Endothelial cell (in vitro differentiated cells): Measurements from ENCODE around the gene KRTAP12-3. TPM values are rescaled to one million over a fixed set of nuclear protein-coding genes. Genes with fewer than 3 reads are reported as not detected.

Source experiments
- DNase-seq: peaks from one replicate; pipeline ENCODE4 v3.0.0; 2021; ENCODE audit warnings: low spot score
- H3K27ac Mint-ChIP-seq: one replicate; pipeline ENCODE4 v1.8.0; 2021; ENCODE audit warnings: mixed read lengths, inconsistent platforms; ENCODE audit not compliant: unreplicated experiment
- H3K27me3 Mint-ChIP-seq: one replicate; pipeline ENCODE4 v1.8.0; 2021; ENCODE audit warnings: mild to moderate bottlenecking, moderate library complexity, mixed read lengths, inconsistent platforms; ENCODE audit not compliant: unreplicated experiment
- H3K36me3 Mint-ChIP-seq: one replicate; pipeline ENCODE4 v1.8.0; 2021; ENCODE audit warnings: mild to moderate bottlenecking, low read depth, mixed read lengths, inconsistent platforms; ENCODE audit not compliant: unreplicated experiment
- H3K4me1 Mint-ChIP-seq: one replicate; pipeline ENCODE4 v1.8.0; 2021; ENCODE audit warnings: mild to moderate bottlenecking, mixed read lengths, inconsistent platforms; ENCODE audit not compliant: unreplicated experiment
- H3K4me3 Mint-ChIP-seq: one replicate; pipeline ENCODE4 v1.8.0; 2021; ENCODE audit warnings: mild to moderate bottlenecking, mixed read lengths, inconsistent platforms; ENCODE audit not compliant: unreplicated experiment
- H3K9me3 Mint-ChIP-seq: one replicate; pipeline ENCODE4 v1.8.0; 2021; ENCODE audit warnings: mixed read lengths, inconsistent platforms; ENCODE audit not compliant: unreplicated experiment
- CTCF ChIP-seq: fragments of 200-600 bp; sonication (generic); IDR thresholded peaks from one replicate; pipeline ENCODE4 v1.5.0; 2021; ENCODE audit warnings: antibody characterized with exemption; ENCODE audit not compliant: unreplicated experiment
- total RNA-seq: library from RNA; stranded (reverse); fragmentation: NEBNext Ultra II Directional; extraction: Animal tissue kit (Norgen Biotek cat#: 25700); gene quantifications from one replicate; pipeline ENCODE4 v1.2.1, GENCODE V29; 2021; ENCODE audit not compliant: unreplicated experiment

Gene KRTAP12-3
- total RNA-seq, 1 donor from 2014 or later: not detected

- H3K27ac Mint-ChIP-seq: no peak overlapping the region
- DNase-seq: no peak
- H3K4me1 Mint-ChIP-seq: peaks cover 7% of the 10 kb centered on the region
- H3K27me3 Mint-ChIP-seq: peaks cover 4% of the 10 kb centered on the region
- H3K9me3 Mint-ChIP-seq: peaks cover 8% of the 10 kb centered on the region
- no peak for TF ChIP-seq CTCF
- peaks cover 13% of the 10 kb centered on the region for H3K36me3 Mint-ChIP-seq
- H3K4me3 Mint-ChIP-seq: no peak overlapping the region
Measured at GRCh38 chr21:44615466-44615865, 42.3 kb upstream of the KRTAP12-3 start.

- no peak overlapping the region for H3K27ac Mint-ChIP-seq
- peaks cover 4% of the 10 kb centered on the region for H3K27me3 Mint-ChIP-seq
- H3K9me3 Mint-ChIP-seq: peaks cover 8% of the 10 kb centered on the region
- no peak for DNase-seq
- no peak overlapping the region for H3K4me3 Mint-ChIP-seq
- no peak for TF ChIP-seq CTCF
- peaks cover 7% of the 10 kb centered on the region for H3K4me1 Mint-ChIP-seq
- peaks cover 10% of the 10 kb centered on the region for H3K36me3 Mint-ChIP-seq
Measured at GRCh38 chr21:44615911-44616590, 41.7 kb upstream of the KRTAP12-3 start.

GRCh38 chr21:44616591-44616926 is 41.2 kb upstream of the KRTAP12-3 start:
- no peak for DNase-seq
- Mint-ChIP-seq H3K27ac (no peak overlapping the region), H3K36me3 (peaks cover 7% of the 10 kb centered on the region)

GRCh38 chr21:44617071-44617501 is 40.6 kb upstream of the KRTAP12-3 start:
- peaks cover 7% of the 10 kb centered on the region for H3K4me1 Mint-ChIP-seq
- H3K9me3 Mint-ChIP-seq: peaks cover 4% of the 10 kb centered on the region
- no peak overlapping the region for H3K4me3 Mint-ChIP-seq
- no peak for TF ChIP-seq CTCF
- peaks cover 4% of the 10 kb centered on the region for H3K36me3 Mint-ChIP-seq
- H3K27ac Mint-ChIP-seq: no peak overlapping the region
- peaks cover 4% of the 10 kb centered on the region for H3K27me3 Mint-ChIP-seq
- no peak for DNase-seq

More at GRCh38 chr21:44616591-44616926, 41.2 kb upstream of the KRTAP12-3 start:
- Mint-ChIP-seq H3K4me3 (no peak overlapping the region), H3K9me3 (peaks cover 6% of the 10 kb centered on the region), H3K4me1 (peaks cover 7% of the 10 kb centered on the region), H3K27me3 (peaks cover 4% of the 10 kb centered on the region)
- TF ChIP-seq CTCF: no peak

- Mint-ChIP-seq H3K4me1 (peaks cover 7% of the 10 kb centered on the region), H3K4me3 (no peak overlapping the region), H3K9me3 (no peaks in the 10 kb centered on the region), H3K36me3 (no peaks in the 10 kb centered on the region), H3K27me3 (peaks cover 2% of the 10 kb centered on the region), H3K27ac (no peak overlapping the region)
- TF ChIP-seq CTCF: no peak
- DNase-seq: no peak
Measured at GRCh38 chr21:44618504-44618903, 39.2 kb upstream of the KRTAP12-3 start.
